HCT116 (cell line): Measurements from ENCODE around the gene EIPR1. TPM values are rescaled to one million over a fixed set of nuclear protein-coding genes. Genes with fewer than 3 reads are reported as not detected.

Source experiments
- ATAC-seq: fragments of 200-7000 bp; cut with Tn5 transposase; 2 replicates; pipeline ENCODE4 v1.9.1; 2020; ENCODE audit warnings: mild to moderate bottlenecking, moderate library complexity
- BruUV-seq: library from RNA; stranded (reverse); fragments of 400-500 nt; replicated peaks from 2 replicates; lab custom pipeline; 2021; lab: Mats Ljungman, UMichigan
- CTCF ChIA-PET: fragments of 300-600 bp; sonication (Branson Sonifier 250); formaldehyde crosslinking; loops from one replicate; lab custom pipeline; 2021; ENCODE audit warnings: antibody characterized with exemption; lab: Charles Lee
- POLR2A ChIA-PET: fragments of 300-600, 350-600 bp; sonication (Branson Sonifier 250); formaldehyde crosslinking; loops from one replicate; lab custom pipeline; 2021; ENCODE audit warnings: antibody characterized with exemption; lab: Charles Lee
- RAD21 ChIA-PET, 2 experiments: fragments of 300-600 bp; sonication (Branson Sonifier 250); formaldehyde crosslinking; loops; one replicate each; lab custom pipeline; 2023; ENCODE audit warnings: low total read pairs in 2 of 2; ENCODE audit not compliant: uncharacterized antibody in 2 of 2, unreplicated experiment in 2 of 2, low non-redundant PET in 1 of 2; lab: Charles Lee
- DNase-seq: peaks from one replicate; pipeline ENCODE4 v3.0.0-alpha.2; 2010; ENCODE audit warnings: low read depth, low spot score
- H2AFZ ChIP-seq: fragments of 200-600 bp; shearing (Covaris generic), sonication (generic); 2 replicates; pipeline ENCODE4 v1.6.1; 2017; ENCODE audit warnings: low read depth, mixed run types, mixed read lengths, antibody characterized with exemption, low read length; ENCODE audit not compliant: poor library complexity, severe bottlenecking
- H3K27ac ChIP-seq: 2 replicates; pipeline ENCODE4 v1.5.1; 2012; ENCODE audit warnings: low read depth, low read length
- H3K27me3 ChIP-seq: fragments of 200-600 bp; sonication (generic); 2 replicates; pipeline ENCODE4 v1.6.1; 2016; ENCODE audit warnings: mixed run types, low read length, mixed read lengths; ENCODE audit not compliant: insufficient read depth
- H3K36me3 ChIP-seq, 2 experiments: fragments of 200-500 bp in 1 of 2; fragments of 200-600 bp in 1 of 2; sonication (Bioruptor generic) in 1 of 2; sonication (generic) in 1 of 2; 2 replicates each; pipeline versions ENCODE4 v1.5.1 to v1.6.1; 2014 to 2016; ENCODE audit warnings: low read length in 2 of 2, inconsistent platforms in 1 of 2, mixed read lengths in 1 of 2, mixed run types in 1 of 2; ENCODE audit not compliant: insufficient read depth in 2 of 2, control insufficient read depth in 1 of 2
- H3K4me1 ChIP-seq, 2 experiments: fragments of 200-600 bp in 1 of 2; sonication (generic) in 1 of 2; 2 replicates each; pipeline versions ENCODE4 v1.5.1 to v1.6.1; 2012 to 2017; ENCODE audit warnings: low read length in 2 of 2, inconsistent platforms in 1 of 2, mild to moderate bottlenecking in 1 of 2, mixed read lengths in 1 of 2, mixed run types in 1 of 2, moderate library complexity in 1 of 2; ENCODE audit not compliant: insufficient read depth in 2 of 2, control insufficient read depth in 1 of 2
- H3K4me2 ChIP-seq: fragments of 200-600 bp; sonication (generic); 2 replicates; pipeline ENCODE4 v1.6.1; 2017; ENCODE audit warnings: mixed run types, low read length, mixed read lengths
- H3K4me3 ChIP-seq, 2 experiments: fragments of 200-600 bp in 1 of 2; sonication (generic) in 1 of 2; replicated peaks in 1 of 2; 2 replicates each; pipeline ENCODE4 v1.5.1; 2011 to 2016; ENCODE audit warnings: low read length in 2 of 2, control low read depth in 1 of 2, low read depth in 1 of 2, mild to moderate bottlenecking in 1 of 2, mixed read lengths in 1 of 2, mixed run types in 1 of 2
- H3K79me2 ChIP-seq: fragments of 200-600 bp; sonication (generic); 2 replicates; pipeline ENCODE4 v1.6.1; 2017; ENCODE audit warnings: mild to moderate bottlenecking, mixed run types, low read length, moderate library complexity, mixed read lengths; ENCODE audit not compliant: insufficient read depth
- H3K9ac ChIP-seq: fragments of 200-600 bp; sonication (generic); 2 replicates; pipeline ENCODE4 v1.6.1; 2016; ENCODE audit warnings: low read length, mixed read lengths
- H3K9me2 ChIP-seq: fragments of 200-600 bp; sonication (generic), shearing (Covaris generic); 2 replicates; pipeline ENCODE4 v1.6.1; 2017; ENCODE audit warnings: mixed run types, mild to moderate bottlenecking, moderate library complexity; ENCODE audit not compliant: insufficient read depth
- H3K9me3 ChIP-seq, 2 experiments: fragments of 200-500 bp in 1 of 2; fragments of 200-600 bp in 1 of 2; sonication (Bioruptor generic) in 1 of 2; sonication (generic) in 1 of 2; 2 replicates each; pipeline ENCODE4 v1.6.1; 2014 to 2017; ENCODE audit warnings: low read length in 2 of 2, mixed read lengths in 2 of 2, inconsistent platforms in 1 of 2, low read depth in 1 of 2, mild to moderate bottlenecking in 1 of 2, mixed run types in 1 of 2, moderate library complexity in 1 of 2; ENCODE audit not compliant: control insufficient read depth in 1 of 2, insufficient read depth in 1 of 2
- H4K20me1 ChIP-seq: fragments of 200-600 bp; sonication (generic), shearing (Covaris generic); 2 replicates; pipeline ENCODE4 v1.6.1; 2017; ENCODE audit warnings: mixed run types, mild to moderate bottlenecking, moderate library complexity; ENCODE audit not compliant: insufficient read depth
- ATF3 ChIP-seq: IDR thresholded peaks from 2 replicates; pipeline ENCODE4 v1.6.1; 2012
- CBX3 ChIP-seq: IDR thresholded peaks from 2 replicates; pipeline ENCODE4 v1.6.1; 2012; ENCODE audit warnings: low read depth
- CEBPB ChIP-seq: IDR thresholded peaks from 2 replicates; pipeline ENCODE4 v1.6.1; 2012; ENCODE audit warnings: low read depth
- EGR1 ChIP-seq: IDR thresholded peaks from 2 replicates; pipeline ENCODE4 v1.6.1; 2012; ENCODE audit warnings: low read depth
- ELF1 ChIP-seq: IDR thresholded peaks from 2 replicates; pipeline ENCODE4 v1.6.1; 2012; ENCODE audit warnings: low read depth, borderline replicate concordance
- FOSL1 ChIP-seq: IDR thresholded peaks from 2 replicates; pipeline ENCODE4 v1.6.1; 2012; ENCODE audit warnings: low read depth
- SIN3A ChIP-seq: IDR thresholded peaks from 2 replicates; pipeline ENCODE4 v1.6.1; 2012; ENCODE audit warnings: low read depth
- SP1 ChIP-seq: IDR thresholded peaks from 2 replicates; pipeline ENCODE4 v1.6.1; 2012; ENCODE audit warnings: low read depth
- YY1 ChIP-seq: IDR thresholded peaks from 2 replicates; pipeline ENCODE4 v1.6.1; 2011; ENCODE audit warnings: low read length, low read depth, moderate library complexity, mild to moderate bottlenecking; ENCODE audit not compliant: insufficient replicate concordance; ENCODE audit errors: extremely low read depth
- ZBTB33 ChIP-seq: IDR thresholded peaks from 2 replicates; pipeline ENCODE4 v1.6.1; 2011; ENCODE audit warnings: mild to moderate bottlenecking, low read length, moderate library complexity; ENCODE audit not compliant: insufficient replicate concordance; ENCODE audit errors: extremely low read depth
- ZFX ChIP-seq: fragments of 450-650 bp; IDR thresholded peaks from 2 replicates; pipeline ENCODE4 v1.6.1; 2017
- ZNF274 ChIP-seq: fragments of 200-500 bp; sonication (Bioruptor generic); IDR thresholded peaks from 2 replicates; pipeline ENCODE4 v1.6.1; 2014; ENCODE audit warnings: mild to moderate bottlenecking, low read depth, low read length, inconsistent platforms
- intact Hi-C: fragments of 100-400 bp; cut with micrococcal nuclease; formaldehyde crosslinking; loops from 2 replicates; pipeline ENCODE4 v1.10.0; 2022
- total RNA-seq: library from RNA; stranded (reverse); gene quantifications from one replicate; pipeline ENCODE4 v1.2.1, GENCODE V29; 2021; ENCODE audit not compliant: unreplicated experiment

Gene EIPR1
- total RNA-seq, 1 experiment from 2014 or later, result 36.9 TPM

DNA sequence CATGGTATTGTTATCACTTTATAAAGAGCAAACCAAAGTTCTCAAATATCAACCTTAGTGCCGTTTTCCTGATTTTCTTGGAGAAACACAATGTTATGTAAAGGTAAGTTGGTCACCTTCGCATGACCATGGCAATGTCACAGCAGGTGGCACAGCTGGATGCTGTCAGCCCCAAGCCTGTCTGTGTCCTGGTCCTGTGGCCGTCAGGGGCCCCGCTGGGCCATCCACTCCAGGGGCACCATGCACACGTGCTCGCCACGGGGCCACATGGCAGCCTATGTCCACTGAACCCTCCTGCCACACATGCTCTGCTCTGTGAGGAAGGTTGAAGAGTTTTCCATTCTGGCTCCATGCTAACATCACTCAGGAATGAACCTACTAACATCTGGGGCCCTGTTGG, 85.9 kb downstream of the EIPR1 start:
- TF ChIP-seq ZBTB33 (no peak), ATF3 (no peak), EGR1 (no peak), SIN3A (no peak)
- ChIA-PET RAD21 (no interaction called here), POLR2A (no interaction called here), CTCF (no interaction called here)
- H3K4me3 ChIP-seq, result no peak overlapping the region
- BruUV-seq, result no TSS peak
- no peak overlapping the region for H3K9ac ChIP-seq
- no peaks in the 10 kb centered on the region for H3K4me1 ChIP-seq
- peaks cover 5% of the 10 kb centered on the region; the same call in 1 of the 2 replicates for H3K79me2 ChIP-seq
- no peaks in the 10 kb centered on the region for H3K9me3 ChIP-seq
- DNase-seq (no peak), ATAC-seq (no peak)
- no peak overlapping the region for H3K4me2 ChIP-seq
- no peaks in the 10 kb centered on the region for H3K9me2 ChIP-seq
- H3K27ac ChIP-seq, result no peak overlapping the region
- no peaks in the 10 kb centered on the region for H3K27me3 ChIP-seq
- no peaks in the 10 kb centered on the region for H3K36me3 ChIP-seq
- intact Hi-C loops, result no loop called here
- H2AFZ ChIP-seq, result no peak overlapping the region
- no peaks in the 10 kb centered on the region for H4K20me1 ChIP-seq

- H3K4me3 ChIP-seq, result no peak overlapping the region
- peaks cover 7% of the 10 kb centered on the region; the same call in 1 of the 2 replicates for H3K79me2 ChIP-seq
- no peak overlapping the region for H3K4me2 ChIP-seq
- H3K9me3 ChIP-seq, result no peaks in the 10 kb centered on the region
- no peaks in the 10 kb centered on the region for H3K27me3 ChIP-seq
- ChIA-PET RAD21 (no interaction called here), POLR2A (no interaction called here), CTCF (no interaction called here)
- H3K36me3 ChIP-seq, result no peaks in the 10 kb centered on the region
- intact Hi-C loops, result no loop called here
- H3K9ac ChIP-seq, result no peak overlapping the region
- ATAC-seq (no peak), DNase-seq (no peak)
- no peaks in the 10 kb centered on the region for H3K9me2 ChIP-seq
- BruUV-seq, result no TSS peak
- H3K27ac ChIP-seq, result no peak overlapping the region
- no peak overlapping the region for H2AFZ ChIP-seq
- H3K4me1 ChIP-seq, result no peaks in the 10 kb centered on the region
- no peaks in the 10 kb centered on the region for H4K20me1 ChIP-seq
- TF ChIP-seq YY1 (no peak), SP1 (no peak), ZFX (no peak), CEBPB (no peak), ZBTB33 (no peak), ELF1 (no peak), FOSL1 (no peak), ZNF274 (no peak), CBX3 (no peak), ATF3 (no peak), EGR1 (no peak)
Measured at GRCh38 chr2:3291113-3291512, 86.5 kb downstream of the EIPR1 start.
